B cell (primary cell): ENCODE results near the gene UCP2. TPM values are rescaled to one million over a fixed set of nuclear protein-coding genes. Genes with fewer than 3 reads are reported as not detected.

Experiments used
- ATAC-seq: fragments of 200-7000 bp; cut with Tn5 transposase; one replicate; pipeline ENCODE4 v1.10.0; 2021; ENCODE audit warnings: low read depth, mild to moderate bottlenecking, moderate number of reproducible peaks, moderate library complexity
- CTCF ChIA-PET: fragments of 350-600 bp; sonication (Branson Sonifier 250); formaldehyde crosslinking; loops from one replicate; lab custom pipeline; 2021; ENCODE audit warnings: antibody characterized with exemption, inconsistent platforms; lab: Charles Lee
- POLR2A ChIA-PET: fragments of 350-600 bp; sonication (Branson Sonifier 250); formaldehyde crosslinking; loops from one replicate; lab custom pipeline; 2021; ENCODE audit warnings: antibody characterized with exemption; lab: Charles Lee
- DNase-seq: peaks from one replicate; pipeline ENCODE4 v3.0.0; 2013
- H2AFZ ChIP-seq: 2 replicates; pipeline ENCODE4 v1.6.1; 2012; ENCODE audit warnings: mild to moderate bottlenecking, low read depth, low read length; ENCODE audit not compliant: insufficient read depth, poor library complexity, severe bottlenecking
- H3K27ac ChIP-seq, 2 donors: 1 replicate in 1 of 2; 2 replicates in 1 of 2; pipeline ENCODE4 v1.5.1; 2012 to 2013; ENCODE audit warnings: low read length in 2 of 2, mild to moderate bottlenecking in 2 of 2, moderate library complexity in 1 of 2
- H3K27me3 ChIP-seq, 4 experiments: fragments of 200-600 bp in 1 of 4; sonication (generic) in 1 of 4; replicated peaks in 1 of 4; 1 replicate in 2 of 4; 2 replicates in 2 of 4; pipeline versions ENCODE4 v1.6.1 to v1.7.0; 2013 to 2016; ENCODE audit warnings: low read length in 3 of 4, mild to moderate bottlenecking in 2 of 4, mixed read lengths in 1 of 4, moderate library complexity in 1 of 4; ENCODE audit not compliant: insufficient read depth in 4 of 4, control insufficient read depth in 3 of 4; ENCODE audit errors: control extremely low read depth in 1 of 4
- H3K36me3 ChIP-seq, 2 experiments: replicated peaks in 1 of 2; 1 replicate in 1 of 2; 2 replicates in 1 of 2; pipeline versions ENCODE4 v1.6.1 to v1.7.1; 2013; ENCODE audit warnings: low read length in 1 of 2; ENCODE audit not compliant: insufficient read depth in 2 of 2, control insufficient read depth in 1 of 2; ENCODE audit errors: control extremely low read depth in 1 of 2, extremely low read depth in 1 of 2
- H3K4me1 ChIP-seq, 2 donors: fragments of 200-600 bp in 1 of 2; sonication (generic) in 1 of 2; 1 replicate in 1 of 2; 2 replicates in 1 of 2; pipeline versions ENCODE4 v1.5.1 to v1.6.1; 2013 to 2017; ENCODE audit warnings: low read length in 2 of 2; ENCODE audit not compliant: control insufficient read depth in 2 of 2, insufficient read depth in 2 of 2
- H3K4me2 ChIP-seq: replicated peaks from 2 replicates; pipeline ENCODE3; 2012; ENCODE audit warnings: mild to moderate bottlenecking, low read depth, low read length; ENCODE audit not compliant: poor library complexity, severe bottlenecking
- H3K4me3 ChIP-seq, 5 experiments: fragments of 200-600 bp in 1 of 5; sonication (generic) in 1 of 5; 1 replicate in 3 of 5; 2 replicates in 2 of 5; pipeline versions ENCODE4 v1.5.1 to v1.7.0; 2011 to 2016; ENCODE audit warnings: low read length in 4 of 5, mild to moderate bottlenecking in 4 of 5, low read depth in 2 of 5, control low read depth in 1 of 5, moderate library complexity in 1 of 5; ENCODE audit not compliant: insufficient read depth in 1 of 5; ENCODE audit errors: control extremely low read depth in 1 of 5, extremely low read depth in 1 of 5
- H3K79me2 ChIP-seq: fragments of 200-600 bp; sonication (generic); one replicate; pipeline ENCODE4 v1.6.0; 2016; ENCODE audit warnings: low read length; ENCODE audit not compliant: control insufficient read depth, insufficient read depth
- H3K9ac ChIP-seq: fragments of 200-600 bp; sonication (generic); 2 replicates; pipeline ENCODE4 v1.6.1; 2017; ENCODE audit warnings: mild to moderate bottlenecking, low read length, moderate library complexity
- H3K9me3 ChIP-seq, 3 donors: one replicate each; pipeline versions ENCODE4 v1.6.1 to v1.7.1; 2013; ENCODE audit warnings: low read length in 2 of 3; ENCODE audit not compliant: control insufficient read depth in 2 of 3, insufficient read depth in 1 of 3; ENCODE audit errors: control extremely low read depth in 1 of 3
- H4K20me1 ChIP-seq: 2 replicates; pipeline ENCODE4 v1.6.0; 2012; ENCODE audit warnings: mild to moderate bottlenecking, low read length; ENCODE audit not compliant: insufficient read depth, control insufficient read depth, poor library complexity, severe bottlenecking
- H3K27ac Mint-ChIP-seq: one replicate; pipeline ENCODE4 v1.8.0; 2021; ENCODE audit warnings: mixed read lengths
- H3K27me3 Mint-ChIP-seq: one replicate; pipeline ENCODE4 v1.8.0; 2021; ENCODE audit warnings: mixed read lengths
- H3K4me1 Mint-ChIP-seq: one replicate; pipeline ENCODE4 v1.8.0; 2021; ENCODE audit warnings: mixed read lengths
- H3K4me3 Mint-ChIP-seq: one replicate; pipeline ENCODE4 v1.8.0; 2021; ENCODE audit warnings: mixed read lengths
- H3K9me3 Mint-ChIP-seq: one replicate; pipeline ENCODE4 v1.8.0; 2022; ENCODE audit warnings: mixed read lengths; ENCODE audit not compliant: insufficient read depth
- EZH2 ChIP-seq: IDR thresholded peaks from 2 replicates; pipeline ENCODE4 v1.6.1; 2012; ENCODE audit warnings: borderline replicate concordance, low read depth, mild to moderate bottlenecking, moderate library complexity, low read length; ENCODE audit not compliant: insufficient read depth, poor library complexity, severe bottlenecking
- WGBS: methylation state at CpG from one replicate; pipeline ENCODE4 v1.1.5; 2013; ENCODE audit warnings: missing lambda C conversion rate; ENCODE audit not compliant: insufficient coverage; 5-methylcytosine and 5-hydroxymethylcytosine counted together
- intact Hi-C: fragments of 100-400 bp; cut with micrococcal nuclease; formaldehyde crosslinking; loops from one replicate; pipeline ENCODE4 v1.10.0; 2022
- polyA plus RNA-seq: library from polyadenylated mRNA; depleted of rRNA; stranded (reverse); fragments of >200 nt; gene quantifications from 2 replicates; pipeline ENCODE4 v1.2.3, GENCODE V29; 2012
- total RNA-seq, 2 donors: library from RNA; stranded (reverse); fragments of 120-200 nt in 1 of 2; gene quantifications; 1 replicate in 1 of 2; 2 replicates in 1 of 2; pipeline versions ENCODE4 v1.2.3 to v1.2.4, GENCODE V29; 2013 to 2022
- TF ChIP-seq, protein P1 (sequence below): fragments of 200-600 bp; IDR thresholded peaks from one replicate; pipeline ENCODE4 v1.8.0; 2022; ENCODE audit warnings: antibody characterized with exemption, mild to moderate bottlenecking

The UCP2 gene
- total and polyA plus RNA-seq, 2 donors (not counting 1 experiment from before 2014, with no cell fraction given) = 613 to 697 TPM

DNA sequence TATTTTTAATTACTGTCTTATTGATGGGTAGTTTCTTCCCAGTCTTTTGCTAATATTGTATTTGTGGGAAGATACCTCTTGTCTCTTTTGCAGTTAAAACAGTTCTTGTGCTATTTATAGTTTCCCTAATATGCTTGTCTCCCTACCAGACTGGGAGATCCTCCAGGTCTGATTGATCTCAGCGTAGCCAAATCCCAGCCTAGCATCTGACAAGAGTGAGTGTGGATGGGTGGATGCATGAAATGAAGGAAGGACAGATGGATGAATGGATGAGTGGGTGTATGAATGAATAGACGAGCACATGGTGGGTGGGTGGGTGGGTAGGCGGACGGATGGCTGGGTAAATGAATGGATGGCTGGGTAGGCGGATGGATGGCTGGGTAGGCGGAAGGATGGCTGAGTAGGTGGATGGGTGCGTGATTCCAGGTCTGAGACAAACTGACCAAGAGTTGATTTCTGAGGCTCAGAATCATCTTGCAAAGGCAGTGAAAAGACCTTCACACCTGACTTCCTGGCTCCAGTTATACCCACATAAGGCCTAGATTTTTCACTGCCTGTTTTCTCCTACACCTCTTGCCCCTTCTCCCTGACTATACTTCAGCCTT, 20.4 kb downstream of the UCP2 start:
- ATAC-seq (no peak), DNase-seq (no peak)
- Mint-ChIP-seq H3K27ac (no peak overlapping the region), H3K4me1 (peaks cover 17% of the 10 kb centered on the region), H3K9me3 (no peaks in the 10 kb centered on the region), H3K27me3 (peaks cover 5% of the 10 kb centered on the region), H3K4me3 (no peak overlapping the region)
- Histone ChIP-seq H3K4me2 (no peak overlapping the region), H3K9ac (no peak overlapping the region), H3K9me3 (no peaks in the 10 kb centered on the region), H3K4me3 (no peak overlapping the region), H3K79me2 (peaks cover 8% of the 10 kb centered on the region), H3K27ac (no peak overlapping the region), H2AFZ (no peak overlapping the region), H3K27me3 (peaks cover 0 to 8% (median 0%) of the 10 kb centered on the region in 4 experiments), H3K36me3 (no peaks in the 10 kb centered on the region), H4K20me1 (no peaks in the 10 kb centered on the region), H3K4me1 (peaks cover 6 to 12% of the 10 kb centered on the region in 2 donors)
- ChIA-PET CTCF (interaction anchor here (1.0 to 3.2 kb wide), 4 partner anchors 52 to 129 kb away, joined by 3 to 38 read pairs (median 6); no protein-coding TSS in a partner anchor), POLR2A (no interaction called here)
- TF ChIP-seq, protein P1, sequence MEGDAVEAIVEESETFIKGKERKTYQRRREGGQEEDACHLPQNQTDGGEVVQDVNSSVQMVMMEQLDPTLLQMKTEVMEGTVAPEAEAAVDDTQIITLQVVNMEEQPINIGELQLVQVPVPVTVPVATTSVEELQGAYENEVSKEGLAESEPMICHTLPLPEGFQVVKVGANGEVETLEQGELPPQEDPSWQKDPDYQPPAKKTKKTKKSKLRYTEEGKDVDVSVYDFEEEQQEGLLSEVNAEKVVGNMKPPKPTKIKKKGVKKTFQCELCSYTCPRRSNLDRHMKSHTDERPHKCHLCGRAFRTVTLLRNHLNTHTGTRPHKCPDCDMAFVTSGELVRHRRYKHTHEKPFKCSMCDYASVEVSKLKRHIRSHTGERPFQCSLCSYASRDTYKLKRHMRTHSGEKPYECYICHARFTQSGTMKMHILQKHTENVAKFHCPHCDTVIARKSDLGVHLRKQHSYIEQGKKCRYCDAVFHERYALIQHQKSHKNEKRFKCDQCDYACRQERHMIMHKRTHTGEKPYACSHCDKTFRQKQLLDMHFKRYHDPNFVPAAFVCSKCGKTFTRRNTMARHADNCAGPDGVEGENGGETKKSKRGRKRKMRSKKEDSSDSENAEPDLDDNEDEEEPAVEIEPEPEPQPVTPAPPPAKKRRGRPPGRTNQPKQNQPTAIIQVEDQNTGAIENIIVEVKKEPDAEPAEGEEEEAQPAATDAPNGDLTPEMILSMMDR = no peak
- TF ChIP-seq EZH2 = no peak
- intact Hi-C loops = no loop called here
- no CpG with 5 or more reads among the region's 7 CpGs for WGBS

DNA sequence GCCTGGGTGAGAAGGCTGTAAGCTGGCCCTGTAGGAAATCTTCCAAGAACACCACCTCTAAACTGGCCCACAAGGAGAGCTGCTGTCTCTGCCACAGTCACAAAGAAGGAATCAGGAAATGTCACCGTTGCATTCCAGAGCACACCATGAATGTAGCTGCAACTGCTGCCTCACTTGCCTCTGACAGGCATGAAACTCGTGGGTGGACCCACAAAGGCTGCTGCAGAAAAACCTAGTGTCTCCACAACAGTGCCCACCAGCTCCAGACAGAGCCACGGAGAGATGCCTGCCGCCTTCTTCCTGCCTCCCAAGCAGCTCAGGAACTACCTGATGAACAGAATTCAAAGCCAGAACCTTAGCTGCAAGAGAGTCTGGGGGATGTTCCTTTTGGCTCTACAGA, 21.3 kb downstream of the UCP2 start:
- intact Hi-C loops = no loop called here
- Histone ChIP-seq H3K9ac (no peak overlapping the region), H3K9me3 (no peaks in the 10 kb centered on the region), H3K27ac (no peak overlapping the region), H3K4me1 (peaks cover 9 to 12% of the 10 kb centered on the region in 2 donors), H3K36me3 (no peaks in the 10 kb centered on the region), H3K27me3 (peaks cover 0 to 12% (median 0%) of the 10 kb centered on the region in 4 experiments), H3K4me3 (no peak overlapping the region), H3K79me2 (peaks cover 8% of the 10 kb centered on the region), H4K20me1 (no peaks in the 10 kb centered on the region), H2AFZ (no peak overlapping the region), H3K4me2 (no peak overlapping the region)
- Mint-ChIP-seq H3K4me3 (no peak overlapping the region), H3K4me1 (peaks cover 19% of the 10 kb centered on the region), H3K27ac (no peak overlapping the region), H3K27me3 (peaks cover 10% of the 10 kb centered on the region), H3K9me3 (no peaks in the 10 kb centered on the region)
- CTCF ChIA-PET = interaction anchor here (1.1 to 1.3 kb wide), 2 partner anchors 46 to 72 kb away, joined by 3 to 6 read pairs; no protein-coding TSS in a partner anchor
- 84% methylated on average over 4 of the region's 4 CpGs for WGBS
- DNase-seq (no peak), ATAC-seq (no peak)
- TF ChIP-seq, protein P1 = no peak
- TF ChIP-seq EZH2 = no peak
- POLR2A ChIA-PET = interaction anchor here (0.6 to 1.0 kb wide), 2 partner anchors 37 to 516 kb away, joined by 3 to 12 read pairs; no protein-coding TSS in a partner anchor
